ENCODE data around the gene MOB4. TPM values are rescaled to one million over a fixed set of nuclear protein-coding genes. Genes with fewer than 3 reads are reported as not detected.
A peak's percentile ranks its signal among the peaks of the same experiment; 100 is the strongest.
"Not testable (repeated sequence)": the region's sequence is repeated elsewhere in the genome, so short reads cannot be mapped to it uniquely, and the experiment has no call there.

MOB4 gene
- total RNA-seq, 4 donors from 2014 or later = 29.3 to 41.3 (median 38.2) TPM

GRCh38 chr2:197571627-197572271, 55.9 kb downstream of the MOB4 start:
- Histone ChIP-seq H3K27me3 (no peaks in the 10 kb centered on the region), H3K9me3 (no peaks in the 10 kb centered on the region), H3K36me3 (no peaks in the 10 kb centered on the region), H3K4me1 (no peaks in the 10 kb centered on the region), H3K27ac (peak overlapping the region in 1 of 4 donors; percentile 4), H3K4me3 (no peak overlapping the region)
- TF ChIP-seq, protein P1, sequence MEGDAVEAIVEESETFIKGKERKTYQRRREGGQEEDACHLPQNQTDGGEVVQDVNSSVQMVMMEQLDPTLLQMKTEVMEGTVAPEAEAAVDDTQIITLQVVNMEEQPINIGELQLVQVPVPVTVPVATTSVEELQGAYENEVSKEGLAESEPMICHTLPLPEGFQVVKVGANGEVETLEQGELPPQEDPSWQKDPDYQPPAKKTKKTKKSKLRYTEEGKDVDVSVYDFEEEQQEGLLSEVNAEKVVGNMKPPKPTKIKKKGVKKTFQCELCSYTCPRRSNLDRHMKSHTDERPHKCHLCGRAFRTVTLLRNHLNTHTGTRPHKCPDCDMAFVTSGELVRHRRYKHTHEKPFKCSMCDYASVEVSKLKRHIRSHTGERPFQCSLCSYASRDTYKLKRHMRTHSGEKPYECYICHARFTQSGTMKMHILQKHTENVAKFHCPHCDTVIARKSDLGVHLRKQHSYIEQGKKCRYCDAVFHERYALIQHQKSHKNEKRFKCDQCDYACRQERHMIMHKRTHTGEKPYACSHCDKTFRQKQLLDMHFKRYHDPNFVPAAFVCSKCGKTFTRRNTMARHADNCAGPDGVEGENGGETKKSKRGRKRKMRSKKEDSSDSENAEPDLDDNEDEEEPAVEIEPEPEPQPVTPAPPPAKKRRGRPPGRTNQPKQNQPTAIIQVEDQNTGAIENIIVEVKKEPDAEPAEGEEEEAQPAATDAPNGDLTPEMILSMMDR (IDR thresholded peaks at IDR 0.05 in 4 of 5, conservative IDR thresholded peaks at IDR 0.05 in 1 of 5) = no peak
- no peak for TF ChIP-seq POLR2A (IDR thresholded peaks at IDR 0.05)
- in situ Hi-C loops (cut with MboI; ENCODE audit: low sequenced_read_pairs in 4 of 4) = no loop called here
- no peak for ATAC-seq
- intact Hi-C loops (cut with DNase I; ENCODE audit: low total_unique reads) = no loop called here
- DNase-seq = no peak

DNA sequence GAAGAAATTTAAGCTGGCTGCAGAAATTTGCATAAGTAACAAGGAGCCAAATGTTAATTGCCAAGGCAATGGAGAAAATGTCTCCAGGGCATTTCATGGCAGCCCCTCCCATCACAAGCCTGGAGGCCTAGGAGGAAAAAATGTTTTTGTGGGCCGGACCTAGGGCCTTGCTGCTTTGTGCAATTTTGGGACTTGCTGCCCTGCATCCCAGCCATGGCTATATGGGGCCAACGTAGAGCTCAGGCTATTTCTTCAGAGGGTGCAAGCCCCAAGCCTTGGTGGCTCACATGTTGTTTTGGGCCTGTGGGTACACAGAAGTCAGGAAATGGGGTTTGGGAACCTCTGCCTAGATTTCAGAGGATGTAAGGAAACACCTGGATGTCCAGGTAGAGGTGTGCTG, 57.7 kb downstream of the MOB4 start:
- no peaks in the 10 kb centered on the region for H3K27me3 ChIP-seq
- TF ChIP-seq, protein P1 (IDR thresholded peaks at IDR 0.05 in 4 of 5, conservative IDR thresholded peaks at IDR 0.05 in 1 of 5) = no peak
- no peak for TF ChIP-seq POLR2A (IDR thresholded peaks at IDR 0.05)
- H3K27ac ChIP-seq = no peak overlapping the region
- in situ Hi-C loops (cut with MboI; ENCODE audit: low sequenced_read_pairs in 4 of 4) = no loop called here
- H3K4me1 ChIP-seq = no peaks in the 10 kb centered on the region
- no peaks in the 10 kb centered on the region for H3K36me3 ChIP-seq
- DNase-seq (no peak), ATAC-seq (no peak)
- H3K9me3 ChIP-seq = no peaks in the 10 kb centered on the region
- intact Hi-C loops (cut with DNase I; ENCODE audit: low total_unique reads) = no loop called here
- H3K4me3 ChIP-seq = no peak overlapping the region

- TF ChIP-seq POLR2A (IDR thresholded peaks at IDR 0.05) = no peak
- TF ChIP-seq, protein P1 (IDR thresholded peaks at IDR 0.05 in 4 of 5, conservative IDR thresholded peaks at IDR 0.05 in 1 of 5) = no peak
- Histone ChIP-seq H3K36me3 (no peaks in the 10 kb centered on the region), H3K4me1 (no peaks in the 10 kb centered on the region), H3K27ac (peak overlapping the region in 3 of 4 donors; percentile 13 to 37 (median 35)), H3K9me3 (no peaks in the 10 kb centered on the region), H3K4me3 (no peak overlapping the region), H3K27me3 (no peaks in the 10 kb centered on the region)
- in situ Hi-C loops (cut with MboI; ENCODE audit: low sequenced_read_pairs in 4 of 4) = no loop called here
- ATAC-seq = peak; percentile 61 to 79
- intact Hi-C loops (cut with DNase I; ENCODE audit: low total_unique reads) = no loop called here
- DNase-seq = peak; percentile 17 to 64
Measured at GRCh38 chr2:197575987-197576386, 60.1 kb downstream of the MOB4 start.

DNA sequence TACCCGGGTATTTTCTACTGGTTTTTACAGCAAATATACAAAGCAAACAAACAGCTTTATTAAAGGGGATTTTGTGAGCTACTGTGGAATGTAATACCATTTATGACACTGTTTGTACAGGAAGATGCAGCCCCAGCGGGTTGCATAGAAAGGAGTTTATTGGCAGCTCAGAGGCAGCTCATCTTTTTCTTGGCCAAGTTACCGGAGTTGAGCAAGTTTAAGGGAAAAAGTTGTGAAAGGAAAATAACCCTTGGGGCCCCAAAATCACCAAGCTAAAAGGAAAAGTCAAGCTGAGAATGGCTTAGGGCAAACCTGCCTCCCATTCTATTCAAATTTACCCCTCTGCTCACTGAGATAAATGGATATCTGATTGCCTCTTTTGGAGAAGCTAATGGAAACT, 60.8 kb downstream of the MOB4 start:
- ATAC-seq (peak; percentile 65 to 76), DNase-seq (peak; percentile 27 to 40)
- Histone ChIP-seq H3K27ac (peak overlapping the region in 3 of 4 donors; percentile 13 to 37 (median 25)), H3K9me3 (no peaks in the 10 kb centered on the region), H3K4me1 (no peaks in the 10 kb centered on the region), H3K27me3 (no peaks in the 10 kb centered on the region), H3K4me3 (no peak overlapping the region), H3K36me3 (no peaks in the 10 kb centered on the region)
- no peak for TF ChIP-seq POLR2A (IDR thresholded peaks at IDR 0.05)
- TF ChIP-seq, protein P1 (IDR thresholded peaks at IDR 0.05 in 4 of 5, conservative IDR thresholded peaks at IDR 0.05 in 1 of 5) = no peak
- intact Hi-C loops (cut with DNase I; ENCODE audit: low total_unique reads) (no loop called here), in situ Hi-C loops (cut with MboI; ENCODE audit: low sequenced_read_pairs in 4 of 4) (no loop called here)

- in situ Hi-C loops (cut with MboI; ENCODE audit: low sequenced_read_pairs in 4 of 4) = no loop called here
- ATAC-seq = no peak
- H3K27ac ChIP-seq = no peak overlapping the region
Measured at GRCh38 chr2:197577446-197577845, 61.6 kb downstream of the MOB4 start.

DNA sequence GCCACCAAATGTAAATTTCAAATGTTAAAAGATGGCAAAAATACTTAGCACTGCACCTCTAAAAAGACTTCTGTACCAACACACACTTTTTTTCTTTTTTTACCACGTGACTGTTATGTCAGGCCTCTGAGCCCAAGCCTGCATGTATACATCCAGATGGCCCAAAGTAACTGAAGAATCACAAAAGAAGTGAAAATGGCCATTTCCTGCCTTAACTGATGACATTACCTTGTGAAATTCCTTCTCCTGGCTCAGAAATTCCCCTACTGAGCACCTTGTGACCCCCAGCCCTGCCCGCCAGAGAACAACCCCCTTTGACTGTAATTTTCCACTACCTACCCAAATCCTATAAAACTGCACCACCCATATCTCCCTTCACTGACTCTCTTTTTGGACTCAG, 62.4 kb downstream of the MOB4 start:
- not testable (repeated sequence) for ATAC-seq

More at GRCh38 chr2:197577446-197577845, 61.6 kb downstream of the MOB4 start:
- Histone ChIP-seq H3K36me3 (no peaks in the 10 kb centered on the region), H3K4me3 (no peak overlapping the region), H3K4me1 (no peaks in the 10 kb centered on the region), H3K9me3 (no peaks in the 10 kb centered on the region), H3K27me3 (no peaks in the 10 kb centered on the region)
- no peak for DNase-seq
- intact Hi-C loops (cut with DNase I; ENCODE audit: low total_unique reads) = no loop called here
- TF ChIP-seq, protein P1 (IDR thresholded peaks at IDR 0.05 in 4 of 5, conservative IDR thresholded peaks at IDR 0.05 in 1 of 5) = no peak
- TF ChIP-seq POLR2A (IDR thresholded peaks at IDR 0.05) = no peak

GRCh38 chr2:197580166-197580565, 64.3 kb downstream of the MOB4 start:
- intact Hi-C loops (cut with DNase I; ENCODE audit: low total_unique reads); H3K4me3 ChIP-seq; DNase-seq; ATAC-seq; in situ Hi-C loops (cut with MboI; ENCODE audit: low sequenced_read_pairs in 4 of 4); H3K27me3 ChIP-seq; H3K4me1 ChIP-seq; H3K36me3 ChIP-seq; H3K9me3 ChIP-seq; H3K27ac ChIP-seq: not testable (repeated sequence)

More for the DNA sequence above, 62.4 kb downstream of the MOB4 start:
- intact Hi-C loops (cut with DNase I; ENCODE audit: low total_unique reads); H3K4me1 ChIP-seq; H3K4me3 ChIP-seq; H3K27ac ChIP-seq; H3K9me3 ChIP-seq; in situ Hi-C loops (cut with MboI; ENCODE audit: low sequenced_read_pairs in 4 of 4); DNase-seq; H3K27me3 ChIP-seq; H3K36me3 ChIP-seq: not testable (repeated sequence)

Data from gastrocnemius medialis (tissue), 4 donors.